Measurements from ENCODE around the gene CPVL.

GRCh38 chr7:28999427-28999826 lies 146.9 kb downstream of the CPVL start:
- TF ChIP-seq CTCF (IDR thresholded peaks at IDR 0.05) (no peak), ZFX (IDR thresholded peaks at IDR 0.05; ENCODE audit: borderline replicate concordance) (no peak)
